ENCODE results near the gene XIRP1.

XIRP1 gene

DNA sequence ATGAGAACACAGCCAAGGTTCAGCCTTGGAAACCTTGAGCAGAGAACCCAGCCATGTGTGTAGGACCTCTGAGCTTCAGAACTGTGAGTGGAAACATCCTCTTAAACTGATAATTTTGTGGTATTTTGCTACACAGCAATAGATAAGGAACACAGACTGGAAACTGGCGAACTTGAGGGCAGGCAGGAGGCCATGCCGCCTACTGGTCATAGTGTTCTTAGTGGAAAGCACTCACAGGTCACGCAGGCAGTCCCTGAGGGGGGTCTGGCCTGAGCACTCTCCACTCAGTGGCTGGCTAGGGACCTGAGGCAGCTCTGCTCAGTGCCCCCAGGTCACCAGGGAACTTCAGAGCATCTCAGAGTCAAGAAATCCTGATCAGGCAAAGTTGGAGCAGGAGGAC, 9.7 kb upstream of the XIRP1 start:
- H3K4me3 Mint-ChIP-seq: no peak overlapping the region
- no peaks in the 10 kb centered on the region for H3K36me3 Mint-ChIP-seq (ENCODE audit: low read depth)

DNA sequence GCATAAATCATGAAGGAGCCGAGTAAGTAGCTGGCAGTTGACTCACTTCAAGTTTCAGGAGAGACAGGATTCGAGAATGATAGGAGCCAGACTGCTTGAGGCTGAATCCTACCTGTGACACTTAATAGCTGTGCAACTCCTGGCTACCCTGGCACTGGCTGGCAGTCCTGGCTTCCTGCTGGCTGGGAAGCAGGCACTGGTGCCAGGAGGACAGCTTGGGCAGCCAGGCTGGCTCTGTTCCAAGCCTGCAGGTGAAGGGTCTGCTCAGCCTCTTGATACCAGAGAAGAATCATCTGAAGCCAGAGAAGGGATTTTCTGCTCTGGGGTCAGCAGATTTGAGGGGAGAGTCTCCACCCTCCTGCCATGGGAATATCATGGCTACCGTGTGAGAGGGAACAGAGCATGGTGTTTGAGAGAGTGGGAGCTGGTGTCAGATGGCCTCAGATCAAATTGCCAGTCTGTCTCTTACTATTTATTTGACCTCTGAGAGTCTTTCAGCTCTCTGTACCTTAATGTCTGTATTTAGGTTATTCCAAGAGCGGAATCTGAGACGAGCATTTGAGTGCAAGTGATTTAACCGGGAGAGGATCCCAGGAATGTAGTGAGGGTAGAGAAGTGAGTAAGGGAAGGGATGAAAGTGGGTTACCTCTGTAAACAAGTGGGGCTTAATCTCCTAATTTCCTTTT, 4.4 kb upstream of the XIRP1 start:
- Mint-ChIP-seq H3K36me3 (ENCODE audit: low read depth) (no peaks in the 10 kb centered on the region), H3K27me3 (ENCODE audit: low read depth) (no peaks in the 10 kb centered on the region), H3K4me1 (peaks cover 32% of the 10 kb centered on the region), H3K4me3 (no peak overlapping the region), H3K9me3 (no peaks in the 10 kb centered on the region), H3K27ac (peak overlapping the region in 1 of 3 experiments; percentile 11)
- TF ChIP-seq, protein P1, sequence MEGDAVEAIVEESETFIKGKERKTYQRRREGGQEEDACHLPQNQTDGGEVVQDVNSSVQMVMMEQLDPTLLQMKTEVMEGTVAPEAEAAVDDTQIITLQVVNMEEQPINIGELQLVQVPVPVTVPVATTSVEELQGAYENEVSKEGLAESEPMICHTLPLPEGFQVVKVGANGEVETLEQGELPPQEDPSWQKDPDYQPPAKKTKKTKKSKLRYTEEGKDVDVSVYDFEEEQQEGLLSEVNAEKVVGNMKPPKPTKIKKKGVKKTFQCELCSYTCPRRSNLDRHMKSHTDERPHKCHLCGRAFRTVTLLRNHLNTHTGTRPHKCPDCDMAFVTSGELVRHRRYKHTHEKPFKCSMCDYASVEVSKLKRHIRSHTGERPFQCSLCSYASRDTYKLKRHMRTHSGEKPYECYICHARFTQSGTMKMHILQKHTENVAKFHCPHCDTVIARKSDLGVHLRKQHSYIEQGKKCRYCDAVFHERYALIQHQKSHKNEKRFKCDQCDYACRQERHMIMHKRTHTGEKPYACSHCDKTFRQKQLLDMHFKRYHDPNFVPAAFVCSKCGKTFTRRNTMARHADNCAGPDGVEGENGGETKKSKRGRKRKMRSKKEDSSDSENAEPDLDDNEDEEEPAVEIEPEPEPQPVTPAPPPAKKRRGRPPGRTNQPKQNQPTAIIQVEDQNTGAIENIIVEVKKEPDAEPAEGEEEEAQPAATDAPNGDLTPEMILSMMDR (IDR thresholded peaks at IDR 0.05; ENCODE audit: unreplicated experiment in 3 of 3): no peak

More for the DNA sequence above, 9.7 kb upstream of the XIRP1 start:
- H3K27me3 Mint-ChIP-seq (ENCODE audit: low read depth): peaks cover 5% of the 10 kb centered on the region
- peaks cover 18% of the 10 kb centered on the region for H3K4me1 Mint-ChIP-seq
- H3K27ac Mint-ChIP-seq: no peak overlapping the region
- H3K9me3 Mint-ChIP-seq: peaks cover 6% of the 10 kb centered on the region
- TF ChIP-seq, protein P1 (IDR thresholded peaks at IDR 0.05; ENCODE audit: unreplicated experiment in 3 of 3): no peak

DNA sequence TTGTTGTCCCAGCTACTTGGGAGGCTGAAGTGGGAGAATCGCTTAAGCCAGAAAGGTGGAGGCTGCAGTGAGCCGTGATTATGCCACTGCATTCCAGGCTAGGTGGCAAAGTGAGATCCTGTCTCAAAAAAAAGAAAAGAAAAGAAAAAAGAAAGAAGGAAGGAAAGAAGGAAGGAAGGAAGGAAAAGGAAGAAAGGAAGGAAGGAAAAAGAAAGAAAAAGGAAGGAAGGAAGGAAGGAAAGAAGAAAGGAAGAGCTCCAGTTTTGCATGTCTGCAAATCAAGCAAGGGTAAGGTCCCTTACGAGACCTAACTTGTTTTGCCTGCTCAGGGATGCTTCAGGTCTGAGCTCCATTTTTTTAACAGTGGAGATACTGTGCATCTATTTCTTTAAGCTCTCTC, 3.6 kb upstream of the XIRP1 start:
- H3K4me3 Mint-ChIP-seq: peak overlapping the region in 1 of 3 experiments; percentile 42
- H3K27me3 Mint-ChIP-seq (ENCODE audit: low read depth): no peaks in the 10 kb centered on the region
- no peak overlapping the region for H3K27ac Mint-ChIP-seq
- H3K9me3 Mint-ChIP-seq: no peaks in the 10 kb centered on the region
- peaks cover 32% of the 10 kb centered on the region for H3K4me1 Mint-ChIP-seq
- TF ChIP-seq, protein P1 (IDR thresholded peaks at IDR 0.05; ENCODE audit: unreplicated experiment in 3 of 3): no peak
- no peaks in the 10 kb centered on the region for H3K36me3 Mint-ChIP-seq (ENCODE audit: low read depth)

DNA sequence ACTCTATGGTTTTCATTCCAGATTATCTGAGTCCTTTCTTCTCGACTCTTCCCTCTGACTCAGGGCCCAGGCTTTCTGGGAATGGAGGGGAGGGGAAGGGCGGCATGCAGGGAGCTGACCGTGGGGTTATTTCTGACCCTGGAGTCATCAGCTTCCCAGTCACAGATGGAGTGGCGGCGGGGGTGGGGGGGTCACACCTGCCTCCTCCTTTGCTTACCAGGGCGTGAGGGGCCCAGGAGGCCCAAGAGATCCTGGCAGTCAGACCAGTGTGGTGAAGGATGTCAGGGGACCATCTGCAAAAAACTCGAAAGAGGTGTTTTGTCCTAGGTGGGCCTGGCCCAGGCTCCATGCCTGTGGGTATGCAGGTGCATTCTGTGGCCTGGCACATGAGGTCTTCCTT, 996 bp upstream of the XIRP1 start:
- peak overlapping the region in 1 of 3 experiments; percentile 76 for H3K4me3 Mint-ChIP-seq
- peaks cover 46% of the 10 kb centered on the region for H3K4me1 Mint-ChIP-seq
- no peak overlapping the region for H3K27ac Mint-ChIP-seq
- peaks cover 4% of the 10 kb centered on the region for H3K27me3 Mint-ChIP-seq (ENCODE audit: low read depth)
- TF ChIP-seq, protein P1 (IDR thresholded peaks at IDR 0.05; ENCODE audit: unreplicated experiment in 3 of 3): no peak
- no peaks in the 10 kb centered on the region for H3K36me3 Mint-ChIP-seq (ENCODE audit: low read depth)
- H3K9me3 Mint-ChIP-seq: no peaks in the 10 kb centered on the region

DNA sequence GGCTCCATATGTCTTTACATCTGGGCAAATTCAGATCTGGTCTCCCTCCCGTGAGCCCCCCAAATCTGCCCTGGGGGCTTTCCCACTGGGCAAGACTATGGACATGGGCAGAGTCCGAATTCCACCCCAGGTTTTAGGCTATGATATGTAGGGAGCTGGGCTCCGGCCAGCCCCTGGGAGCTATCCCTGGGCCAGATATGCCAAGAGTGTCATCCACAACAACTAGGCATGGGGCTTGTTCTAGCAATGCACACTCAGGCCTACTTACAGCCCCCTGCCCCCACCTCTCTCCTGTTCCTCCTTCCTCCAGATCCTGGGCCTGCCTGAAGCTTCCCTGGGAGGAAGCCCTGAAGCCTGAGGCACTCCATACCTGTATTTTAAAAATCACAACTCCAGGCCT, 622 bp downstream of the XIRP1 start:
- H3K4me1 Mint-ChIP-seq: peaks cover 46% of the 10 kb centered on the region

More for the DNA sequence above, 622 bp downstream of the XIRP1 start:
- Mint-ChIP-seq H3K4me3 (peak overlapping the region; percentile 36 to 76 (median 73)), H3K27me3 (ENCODE audit: low read depth) (peaks cover 4% of the 10 kb centered on the region), H3K36me3 (ENCODE audit: low read depth) (no peaks in the 10 kb centered on the region), H3K9me3 (no peaks in the 10 kb centered on the region), H3K27ac (peak overlapping the region in 1 of 3 experiments; percentile 40)
- TF ChIP-seq, protein P1 (IDR thresholded peaks at IDR 0.05; ENCODE audit: unreplicated experiment in 3 of 3): no peak
